HCT116 (cell line): Measurements from ENCODE around the gene ELK4. TPM values are rescaled to one million over a fixed set of nuclear protein-coding genes. Genes with fewer than 3 reads are reported as not detected.

Experiments used
- ATAC-seq: fragments of 200-7000 bp; cut with Tn5 transposase; 2 replicates; pipeline ENCODE4 v1.9.1; 2020; ENCODE audit warnings: mild to moderate bottlenecking, moderate library complexity
- BruUV-seq: library from RNA; stranded (reverse); fragments of 400-500 nt; replicated peaks from 2 replicates; lab custom pipeline; 2021; lab: Mats Ljungman, UMichigan
- CTCF ChIA-PET: fragments of 300-600 bp; sonication (Branson Sonifier 250); formaldehyde crosslinking; loops from one replicate; lab custom pipeline; 2021; ENCODE audit warnings: antibody characterized with exemption; lab: Charles Lee
- POLR2A ChIA-PET: fragments of 300-600, 350-600 bp; sonication (Branson Sonifier 250); formaldehyde crosslinking; loops from one replicate; lab custom pipeline; 2021; ENCODE audit warnings: antibody characterized with exemption; lab: Charles Lee
- RAD21 ChIA-PET, 2 experiments: fragments of 300-600 bp; sonication (Branson Sonifier 250); formaldehyde crosslinking; loops; one replicate each; lab custom pipeline; 2023; ENCODE audit warnings: low total read pairs in 2 of 2; ENCODE audit not compliant: uncharacterized antibody in 2 of 2, unreplicated experiment in 2 of 2, low non-redundant PET in 1 of 2; lab: Charles Lee
- DNase-seq: peaks from one replicate; pipeline ENCODE4 v3.0.0-alpha.2; 2010; ENCODE audit warnings: low read depth, low spot score
- H2AFZ ChIP-seq: fragments of 200-600 bp; shearing (Covaris generic), sonication (generic); 2 replicates; pipeline ENCODE4 v1.6.1; 2017; ENCODE audit warnings: low read depth, mixed run types, mixed read lengths, antibody characterized with exemption, low read length; ENCODE audit not compliant: poor library complexity, severe bottlenecking
- H3K27ac ChIP-seq: 2 replicates; pipeline ENCODE4 v1.5.1; 2012; ENCODE audit warnings: low read depth, low read length
- H3K27me3 ChIP-seq: fragments of 200-600 bp; sonication (generic); 2 replicates; pipeline ENCODE4 v1.6.1; 2016; ENCODE audit warnings: mixed run types, low read length, mixed read lengths; ENCODE audit not compliant: insufficient read depth
- H3K36me3 ChIP-seq, 2 experiments: fragments of 200-500 bp in 1 of 2; fragments of 200-600 bp in 1 of 2; sonication (Bioruptor generic) in 1 of 2; sonication (generic) in 1 of 2; 2 replicates each; pipeline versions ENCODE4 v1.5.1 to v1.6.1; 2014 to 2016; ENCODE audit warnings: low read length in 2 of 2, inconsistent platforms in 1 of 2, mixed read lengths in 1 of 2, mixed run types in 1 of 2; ENCODE audit not compliant: insufficient read depth in 2 of 2, control insufficient read depth in 1 of 2
- H3K4me1 ChIP-seq, 2 experiments: fragments of 200-600 bp in 1 of 2; sonication (generic) in 1 of 2; 2 replicates each; pipeline versions ENCODE4 v1.5.1 to v1.6.1; 2012 to 2017; ENCODE audit warnings: low read length in 2 of 2, inconsistent platforms in 1 of 2, mild to moderate bottlenecking in 1 of 2, mixed read lengths in 1 of 2, mixed run types in 1 of 2, moderate library complexity in 1 of 2; ENCODE audit not compliant: insufficient read depth in 2 of 2, control insufficient read depth in 1 of 2
- H3K4me2 ChIP-seq: fragments of 200-600 bp; sonication (generic); 2 replicates; pipeline ENCODE4 v1.6.1; 2017; ENCODE audit warnings: mixed run types, low read length, mixed read lengths
- H3K4me3 ChIP-seq, 2 experiments: fragments of 200-600 bp in 1 of 2; sonication (generic) in 1 of 2; replicated peaks in 1 of 2; 2 replicates each; pipeline ENCODE4 v1.5.1; 2011 to 2016; ENCODE audit warnings: low read length in 2 of 2, control low read depth in 1 of 2, low read depth in 1 of 2, mild to moderate bottlenecking in 1 of 2, mixed read lengths in 1 of 2, mixed run types in 1 of 2
- H3K79me2 ChIP-seq: fragments of 200-600 bp; sonication (generic); 2 replicates; pipeline ENCODE4 v1.6.1; 2017; ENCODE audit warnings: mild to moderate bottlenecking, mixed run types, low read length, moderate library complexity, mixed read lengths; ENCODE audit not compliant: insufficient read depth
- H3K9ac ChIP-seq: fragments of 200-600 bp; sonication (generic); 2 replicates; pipeline ENCODE4 v1.6.1; 2016; ENCODE audit warnings: low read length, mixed read lengths
- H3K9me2 ChIP-seq: fragments of 200-600 bp; sonication (generic), shearing (Covaris generic); 2 replicates; pipeline ENCODE4 v1.6.1; 2017; ENCODE audit warnings: mixed run types, mild to moderate bottlenecking, moderate library complexity; ENCODE audit not compliant: insufficient read depth
- H3K9me3 ChIP-seq, 2 experiments: fragments of 200-500 bp in 1 of 2; fragments of 200-600 bp in 1 of 2; sonication (Bioruptor generic) in 1 of 2; sonication (generic) in 1 of 2; 2 replicates each; pipeline ENCODE4 v1.6.1; 2014 to 2017; ENCODE audit warnings: low read length in 2 of 2, mixed read lengths in 2 of 2, inconsistent platforms in 1 of 2, low read depth in 1 of 2, mild to moderate bottlenecking in 1 of 2, mixed run types in 1 of 2, moderate library complexity in 1 of 2; ENCODE audit not compliant: control insufficient read depth in 1 of 2, insufficient read depth in 1 of 2
- H4K20me1 ChIP-seq: fragments of 200-600 bp; sonication (generic), shearing (Covaris generic); 2 replicates; pipeline ENCODE4 v1.6.1; 2017; ENCODE audit warnings: mixed run types, mild to moderate bottlenecking, moderate library complexity; ENCODE audit not compliant: insufficient read depth
- CBX3 ChIP-seq: IDR thresholded peaks from 2 replicates; pipeline ENCODE4 v1.6.1; 2012; ENCODE audit warnings: low read depth
- EGR1 ChIP-seq: IDR thresholded peaks from 2 replicates; pipeline ENCODE4 v1.6.1; 2012; ENCODE audit warnings: low read depth
- ELF1 ChIP-seq: IDR thresholded peaks from 2 replicates; pipeline ENCODE4 v1.6.1; 2012; ENCODE audit warnings: low read depth, borderline replicate concordance
- EZH2 ChIP-seq: fragments of 200-600 bp; sonication (generic); IDR thresholded peaks from 2 replicates; pipeline ENCODE4 v1.6.1; 2017; ENCODE audit warnings: antibody characterized with exemption, mixed run types
- EZH2phosphoT487 ChIP-seq: fragments of 200-600 bp; IDR thresholded peaks from 2 replicates; pipeline ENCODE4 v1.6.1; 2018; ENCODE audit warnings: antibody characterized with exemption, borderline replicate concordance
- JUND ChIP-seq: IDR thresholded peaks from 2 replicates; pipeline ENCODE4 v1.6.1; 2012
- POLR2AphosphoS5 ChIP-seq: IDR thresholded peaks from 2 replicates; pipeline ENCODE4 v1.6.1; 2011; ENCODE audit warnings: mild to moderate bottlenecking, low read depth, low read length, moderate library complexity
- SRF ChIP-seq: IDR thresholded peaks from 2 replicates; pipeline ENCODE4 v1.6.1; 2012; ENCODE audit warnings: low read depth
- TCF7L2 ChIP-seq: IDR thresholded peaks from 2 replicates; pipeline ENCODE4 v1.7.0; 2011; ENCODE audit warnings: borderline replicate concordance, inconsistent platforms; ENCODE audit not compliant: insufficient read depth, insufficient read length; ENCODE audit errors: extremely low read depth
- intact Hi-C: fragments of 100-400 bp; cut with micrococcal nuclease; formaldehyde crosslinking; loops from 2 replicates; pipeline ENCODE4 v1.10.0; 2022
- total RNA-seq: library from RNA; stranded (reverse); gene quantifications from one replicate; pipeline ENCODE4 v1.2.1, GENCODE V29; 2021; ENCODE audit not compliant: unreplicated experiment
- TF ChIP-seq, protein P1 (sequence below), 3 experiments: fragments of 200-600 bp in 1 of 3; sonication (generic) in 1 of 3; IDR thresholded peaks in 2 of 3; conservative IDR thresholded peaks in 1 of 3; 2 replicates each; pipeline ENCODE4 v1.5.1; 2012 to 2017; ENCODE audit warnings: low read depth in 2 of 3, low read length in 2 of 3, antibody characterized with exemption in 1 of 3, borderline replicate concordance in 1 of 3, control low read depth in 1 of 3, mild to moderate bottlenecking in 1 of 3, mixed read lengths in 1 of 3, mixed run types in 1 of 3, moderate library complexity in 1 of 3; ENCODE audit not compliant: insufficient read depth in 1 of 3
- TF ChIP-seq, protein P2 (sequence below): IDR thresholded peaks from 2 replicates; pipeline ENCODE4 v1.6.1; 2011; ENCODE audit warnings: mild to moderate bottlenecking, low read length, moderate library complexity; ENCODE audit not compliant: insufficient replicate concordance; ENCODE audit errors: extremely low read depth
- TF ChIP-seq, protein P3 (sequence below): IDR thresholded peaks from 2 replicates; pipeline ENCODE4 v1.6.1; 2012; ENCODE audit warnings: low read depth
- TF ChIP-seq, protein P4 (sequence below): IDR thresholded peaks from 2 replicates; pipeline ENCODE4 v1.6.1; 2012
- TF ChIP-seq, protein P5 (sequence below): IDR thresholded peaks from 2 replicates; pipeline ENCODE4 v1.6.1; 2012

Gene ELK4
- total RNA-seq, 1 experiment from 2014 or later = 46.2 TPM

DNA sequence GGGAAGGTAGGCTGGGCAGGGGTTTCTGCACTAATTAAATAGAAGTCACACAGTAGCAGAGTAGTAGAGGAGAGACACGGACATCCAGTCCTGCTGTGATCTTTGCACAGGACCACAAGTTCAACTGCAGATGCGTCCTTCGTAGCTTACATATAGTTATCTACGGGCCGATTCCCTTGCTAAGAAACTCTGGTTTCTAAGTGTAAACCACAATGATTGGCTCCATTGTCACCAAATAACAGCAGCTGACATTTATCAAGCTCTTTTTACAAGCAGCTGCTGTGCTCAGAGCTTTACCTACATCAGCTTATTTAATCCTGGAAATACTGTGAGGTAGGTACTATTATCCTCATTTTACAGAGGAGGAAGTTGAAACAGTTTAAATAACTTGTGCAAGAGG, 45.4 kb upstream of the ELK4 start:
- Histone ChIP-seq H3K27ac (no peak overlapping the region), H2AFZ (no peak overlapping the region), H3K36me3 (no peaks in the 10 kb centered on the region), H3K27me3 (no peaks in the 10 kb centered on the region), H3K4me1 (peaks cover 26 to 42% of the 10 kb centered on the region in 2 experiments), H3K9me3 (no peaks in the 10 kb centered on the region), H3K4me2 (no peak overlapping the region), H3K9ac (no peak overlapping the region), H4K20me1 (no peaks in the 10 kb centered on the region), H3K79me2 (peaks cover 13% of the 10 kb centered on the region; the same call in 1 of the 2 replicates), H3K4me3 (no peak overlapping the region), H3K9me2 (no peaks in the 10 kb centered on the region)
- DNase-seq (no peak), ATAC-seq (no peak)
- intact Hi-C loops = no loop called here
- POLR2A ChIA-PET = no interaction called here
- CTCF ChIA-PET = interaction anchor here (1.0 to 1.8 kb wide), 3 partner anchors 10 to 34 kb away, joined by 4 to 8 read pairs (median 4); no protein-coding TSS in a partner anchor
- RAD21 ChIA-PET = no interaction called here
- TF ChIP-seq JUND (no peak), ELF1 (no peak), SRF (no peak), POLR2AphosphoS5 (no peak), EZH2phosphoT487 (no peak), CBX3 (no peak), EGR1 (no peak), EZH2 (no peak), TCF7L2 (no peak)
- TF ChIP-seq, protein P1, sequence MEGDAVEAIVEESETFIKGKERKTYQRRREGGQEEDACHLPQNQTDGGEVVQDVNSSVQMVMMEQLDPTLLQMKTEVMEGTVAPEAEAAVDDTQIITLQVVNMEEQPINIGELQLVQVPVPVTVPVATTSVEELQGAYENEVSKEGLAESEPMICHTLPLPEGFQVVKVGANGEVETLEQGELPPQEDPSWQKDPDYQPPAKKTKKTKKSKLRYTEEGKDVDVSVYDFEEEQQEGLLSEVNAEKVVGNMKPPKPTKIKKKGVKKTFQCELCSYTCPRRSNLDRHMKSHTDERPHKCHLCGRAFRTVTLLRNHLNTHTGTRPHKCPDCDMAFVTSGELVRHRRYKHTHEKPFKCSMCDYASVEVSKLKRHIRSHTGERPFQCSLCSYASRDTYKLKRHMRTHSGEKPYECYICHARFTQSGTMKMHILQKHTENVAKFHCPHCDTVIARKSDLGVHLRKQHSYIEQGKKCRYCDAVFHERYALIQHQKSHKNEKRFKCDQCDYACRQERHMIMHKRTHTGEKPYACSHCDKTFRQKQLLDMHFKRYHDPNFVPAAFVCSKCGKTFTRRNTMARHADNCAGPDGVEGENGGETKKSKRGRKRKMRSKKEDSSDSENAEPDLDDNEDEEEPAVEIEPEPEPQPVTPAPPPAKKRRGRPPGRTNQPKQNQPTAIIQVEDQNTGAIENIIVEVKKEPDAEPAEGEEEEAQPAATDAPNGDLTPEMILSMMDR (IDR thresholded peaks at IDR 0.05 in 2 of 3, conservative IDR thresholded peaks at IDR 0.05 in 1 of 3; ENCODE audit: borderline replicate concordance in 1 of 3, insufficient read depth in 1 of 3, low read depth in 2 of 3, low read length in 2 of 3) = no peak
- TF ChIP-seq, protein P2, sequence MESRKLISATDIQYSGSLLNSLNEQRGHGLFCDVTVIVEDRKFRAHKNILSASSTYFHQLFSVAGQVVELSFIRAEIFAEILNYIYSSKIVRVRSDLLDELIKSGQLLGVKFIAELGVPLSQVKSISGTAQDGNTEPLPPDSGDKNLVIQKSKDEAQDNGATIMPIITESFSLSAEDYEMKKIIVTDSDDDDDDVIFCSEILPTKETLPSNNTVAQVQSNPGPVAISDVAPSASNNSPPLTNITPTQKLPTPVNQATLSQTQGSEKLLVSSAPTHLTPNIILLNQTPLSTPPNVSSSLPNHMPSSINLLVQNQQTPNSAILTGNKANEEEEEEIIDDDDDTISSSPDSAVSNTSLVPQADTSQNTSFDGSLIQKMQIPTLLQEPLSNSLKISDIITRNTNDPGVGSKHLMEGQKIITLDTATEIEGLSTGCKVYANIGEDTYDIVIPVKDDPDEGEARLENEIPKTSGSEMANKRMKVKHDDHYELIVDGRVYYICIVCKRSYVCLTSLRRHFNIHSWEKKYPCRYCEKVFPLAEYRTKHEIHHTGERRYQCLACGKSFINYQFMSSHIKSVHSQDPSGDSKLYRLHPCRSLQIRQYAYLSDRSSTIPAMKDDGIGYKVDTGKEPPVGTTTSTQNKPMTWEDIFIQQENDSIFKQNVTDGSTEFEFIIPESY = no peak
- TF ChIP-seq, protein P3, sequence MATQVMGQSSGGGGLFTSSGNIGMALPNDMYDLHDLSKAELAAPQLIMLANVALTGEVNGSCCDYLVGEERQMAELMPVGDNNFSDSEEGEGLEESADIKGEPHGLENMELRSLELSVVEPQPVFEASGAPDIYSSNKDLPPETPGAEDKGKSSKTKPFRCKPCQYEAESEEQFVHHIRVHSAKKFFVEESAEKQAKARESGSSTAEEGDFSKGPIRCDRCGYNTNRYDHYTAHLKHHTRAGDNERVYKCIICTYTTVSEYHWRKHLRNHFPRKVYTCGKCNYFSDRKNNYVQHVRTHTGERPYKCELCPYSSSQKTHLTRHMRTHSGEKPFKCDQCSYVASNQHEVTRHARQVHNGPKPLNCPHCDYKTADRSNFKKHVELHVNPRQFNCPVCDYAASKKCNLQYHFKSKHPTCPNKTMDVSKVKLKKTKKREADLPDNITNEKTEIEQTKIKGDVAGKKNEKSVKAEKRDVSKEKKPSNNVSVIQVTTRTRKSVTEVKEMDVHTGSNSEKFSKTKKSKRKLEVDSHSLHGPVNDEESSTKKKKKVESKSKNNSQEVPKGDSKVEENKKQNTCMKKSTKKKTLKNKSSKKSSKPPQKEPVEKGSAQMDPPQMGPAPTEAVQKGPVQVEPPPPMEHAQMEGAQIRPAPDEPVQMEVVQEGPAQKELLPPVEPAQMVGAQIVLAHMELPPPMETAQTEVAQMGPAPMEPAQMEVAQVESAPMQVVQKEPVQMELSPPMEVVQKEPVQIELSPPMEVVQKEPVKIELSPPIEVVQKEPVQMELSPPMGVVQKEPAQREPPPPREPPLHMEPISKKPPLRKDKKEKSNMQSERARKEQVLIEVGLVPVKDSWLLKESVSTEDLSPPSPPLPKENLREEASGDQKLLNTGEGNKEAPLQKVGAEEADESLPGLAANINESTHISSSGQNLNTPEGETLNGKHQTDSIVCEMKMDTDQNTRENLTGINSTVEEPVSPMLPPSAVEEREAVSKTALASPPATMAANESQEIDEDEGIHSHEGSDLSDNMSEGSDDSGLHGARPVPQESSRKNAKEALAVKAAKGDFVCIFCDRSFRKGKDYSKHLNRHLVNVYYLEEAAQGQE = no peak
- TF ChIP-seq, protein P4, sequence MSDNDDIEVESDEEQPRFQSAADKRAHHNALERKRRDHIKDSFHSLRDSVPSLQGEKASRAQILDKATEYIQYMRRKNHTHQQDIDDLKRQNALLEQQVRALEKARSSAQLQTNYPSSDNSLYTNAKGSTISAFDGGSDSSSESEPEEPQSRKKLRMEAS = no peak
- TF ChIP-seq, protein P5, sequence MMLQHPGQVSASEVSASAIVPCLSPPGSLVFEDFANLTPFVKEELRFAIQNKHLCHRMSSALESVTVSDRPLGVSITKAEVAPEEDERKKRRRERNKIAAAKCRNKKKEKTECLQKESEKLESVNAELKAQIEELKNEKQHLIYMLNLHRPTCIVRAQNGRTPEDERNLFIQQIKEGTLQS = no peak
- BruUV-seq = no TSS peak
